NB4 (cell line): ENCODE results near the gene RPS6KA2.

ENCODE experiments used
- DNase-seq: peaks from one replicate; pipeline ENCODE4 v3.0.0; 2010; ENCODE audit warnings: low read depth
- H3K4me3 ChIP-seq: one replicate; pipeline ENCODE4 v1.5.1; 2011; ENCODE audit warnings: mild to moderate bottlenecking, low read depth, low read length, moderate library complexity
- CTCF ChIP-seq: IDR thresholded peaks from one replicate; pipeline ENCODE4 v1.5.1; 2012; ENCODE audit warnings: low read depth, low read length
- MAX ChIP-seq: IDR thresholded peaks from 2 replicates; pipeline ENCODE4 v1.6.1; 2011; ENCODE audit warnings: low read depth, low read length
- MYC ChIP-seq: IDR thresholded peaks from 2 replicates; pipeline ENCODE4 v1.6.1; 2011; ENCODE audit warnings: low read depth, low read length
- POLR2A ChIP-seq: IDR thresholded peaks from 2 replicates; pipeline ENCODE4 v1.6.1; 2011; ENCODE audit warnings: mild to moderate bottlenecking; ENCODE audit not compliant: insufficient read length; ENCODE audit errors: extremely low read depth

The RPS6KA2 gene

GRCh38 chr6:166664135-166664534 lies 37.1 kb upstream of the RPS6KA2 start:
- TF ChIP-seq POLR2A = no peak
- no peak for TF ChIP-seq MYC
- TF ChIP-seq MAX = no peak
- no peak for TF ChIP-seq CTCF
- no peak for DNase-seq
- no peak overlapping the region for H3K4me3 ChIP-seq

- TF ChIP-seq CTCF = no peak
- no peak for TF ChIP-seq MYC
- no peak for TF ChIP-seq POLR2A
- no peak for TF ChIP-seq MAX
- no peak overlapping the region for H3K4me3 ChIP-seq
- DNase-seq = no peak
Measured at GRCh38 chr6:166663568-166663967, 36.5 kb upstream of the RPS6KA2 start.

GRCh38 chr6:166662690-166663089 lies 35.6 kb upstream of the RPS6KA2 start:
- peak; percentile 14 for DNase-seq
- no peak overlapping the region for H3K4me3 ChIP-seq
- no peak for TF ChIP-seq MYC
- TF ChIP-seq POLR2A = no peak

- no peak overlapping the region for H3K4me3 ChIP-seq
- DNase-seq = no peak
- TF ChIP-seq MYC (no peak), MAX (no peak), CTCF (no peak), POLR2A (no peak)
Measured at GRCh38 chr6:166661327-166662085, 34.5 kb upstream of the RPS6KA2 start.

GRCh38 chr6:166660157-166660688 lies 33.2 kb upstream of the RPS6KA2 start:
- no peak overlapping the region for H3K4me3 ChIP-seq
- TF ChIP-seq MYC (no peak), POLR2A (no peak), MAX (no peak), CTCF (no peak)
- no peak for DNase-seq

- TF ChIP-seq CTCF (no peak), MYC (no peak), POLR2A (no peak), MAX (no peak)
- H3K4me3 ChIP-seq = no peak overlapping the region
- no peak for DNase-seq
Measured at GRCh38 chr6:166659581-166659980, 32.5 kb upstream of the RPS6KA2 start.
